Measurements from ENCODE around the gene IGLL5. TPM values are rescaled to one million over a fixed set of nuclear protein-coding genes. Genes with fewer than 3 reads are reported as not detected.

Gene IGLL5
- total RNA-seq, 1 donor from 2014 or later, result not detected

- intact Hi-C loops (cut with DNase I), result no loop called here
- ATAC-seq (ENCODE audit: poor library complexity) (no peak), DNase-seq (no peak)
These were observed 51.3 kb downstream of the IGLL5 start for GRCh38 chr22:22938672-22939587.

GRCh38 chr22:22939588-22940368, 52.2 kb downstream of the IGLL5 start:
- ATAC-seq (ENCODE audit: poor library complexity) (no peak), DNase-seq (no peak)
- intact Hi-C loops (cut with DNase I), result no loop called here

GRCh38 chr22:22940961-22941605, 53.5 kb downstream of the IGLL5 start:
- ATAC-seq (ENCODE audit: poor library complexity) (no peak), DNase-seq (no peak)
- intact Hi-C loops (cut with DNase I), result no loop called here

GRCh38 chr22:22941831-22942510, 54.4 kb downstream of the IGLL5 start:
- no peak for DNase-seq
- no peak for ATAC-seq (ENCODE audit: poor library complexity)
- intact Hi-C loops (cut with DNase I), result no loop called here

DNA sequence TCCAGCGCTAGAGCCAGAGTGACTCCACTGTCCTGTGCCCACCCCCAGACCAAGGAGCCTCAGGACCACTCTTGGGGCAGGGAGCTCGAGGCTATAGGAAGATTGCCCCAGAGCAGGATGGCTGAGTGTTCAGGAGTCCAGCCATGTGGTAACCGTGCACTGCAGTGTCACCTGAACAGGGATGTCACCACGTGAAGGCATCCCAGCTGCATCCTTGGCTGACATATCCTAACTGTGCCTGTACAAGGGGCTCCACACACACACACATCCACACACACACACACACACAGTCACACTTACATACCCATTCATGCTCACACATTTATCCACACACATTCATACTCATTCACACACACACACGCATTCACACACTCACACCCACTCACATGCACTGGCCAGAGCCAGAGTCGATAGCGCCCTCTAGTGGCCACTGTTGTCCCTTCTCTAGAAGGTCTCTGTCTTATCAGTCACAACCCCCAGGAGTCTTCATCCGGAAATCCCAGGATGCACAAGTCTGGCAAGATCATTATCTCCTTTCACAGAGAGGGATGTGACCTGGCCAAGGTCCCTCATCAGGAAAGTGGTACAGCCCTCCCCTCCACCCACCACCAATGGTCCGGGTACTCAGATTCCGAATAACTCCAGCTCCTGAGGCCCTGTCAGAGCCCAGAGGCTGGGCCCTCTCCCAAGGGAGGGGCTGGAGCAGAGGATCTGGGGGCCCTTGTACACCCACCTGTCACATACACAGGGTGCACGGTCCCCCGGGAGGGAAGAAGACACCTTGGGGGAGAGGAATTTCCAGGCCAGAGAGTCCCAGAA, 55.1 kb downstream of the IGLL5 start:
- intact Hi-C loops (cut with DNase I), result no loop called here
- DNase-seq, result no peak
- peak; percentile 51 for ATAC-seq (ENCODE audit: poor library complexity)

DNA sequence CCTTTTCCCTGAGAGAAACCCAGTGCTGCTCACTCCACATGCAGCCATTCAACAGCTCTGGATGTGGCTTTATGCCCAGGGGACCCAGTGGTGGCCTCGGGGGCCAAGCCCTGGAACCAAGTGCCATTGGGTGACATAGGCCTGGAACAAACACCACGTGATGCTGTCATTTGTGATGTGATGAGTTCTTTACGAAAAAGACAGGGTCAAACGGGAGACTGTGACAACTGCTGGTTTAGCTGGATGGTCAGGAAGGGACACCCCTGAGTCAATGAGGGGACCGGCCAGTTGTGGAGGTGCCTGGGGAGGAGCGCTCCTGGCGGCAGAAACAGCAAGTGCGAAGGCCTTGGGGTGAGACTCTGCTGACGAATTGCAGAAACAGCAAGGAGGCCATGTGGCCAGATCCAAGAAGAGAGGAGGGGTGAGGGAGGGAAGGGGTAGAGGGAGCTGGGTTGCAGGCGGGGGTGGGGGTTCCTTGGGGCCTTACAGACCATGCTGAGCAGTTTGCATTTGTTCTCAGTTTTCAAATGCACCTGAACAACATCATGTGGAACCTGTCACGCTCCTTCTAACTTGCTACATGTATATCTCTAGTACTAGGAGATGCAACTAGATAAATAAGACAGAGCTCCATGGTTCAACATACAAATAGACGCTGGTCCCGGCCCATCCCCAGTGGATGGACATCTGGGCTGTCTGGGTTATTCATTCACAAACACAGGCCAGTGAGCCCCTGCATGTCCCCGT, 56.1 kb downstream of the IGLL5 start:
- DNase-seq, result no peak
- ATAC-seq (ENCODE audit: poor library complexity), result no peak
- intact Hi-C loops (cut with DNase I), result no loop called here

DNA sequence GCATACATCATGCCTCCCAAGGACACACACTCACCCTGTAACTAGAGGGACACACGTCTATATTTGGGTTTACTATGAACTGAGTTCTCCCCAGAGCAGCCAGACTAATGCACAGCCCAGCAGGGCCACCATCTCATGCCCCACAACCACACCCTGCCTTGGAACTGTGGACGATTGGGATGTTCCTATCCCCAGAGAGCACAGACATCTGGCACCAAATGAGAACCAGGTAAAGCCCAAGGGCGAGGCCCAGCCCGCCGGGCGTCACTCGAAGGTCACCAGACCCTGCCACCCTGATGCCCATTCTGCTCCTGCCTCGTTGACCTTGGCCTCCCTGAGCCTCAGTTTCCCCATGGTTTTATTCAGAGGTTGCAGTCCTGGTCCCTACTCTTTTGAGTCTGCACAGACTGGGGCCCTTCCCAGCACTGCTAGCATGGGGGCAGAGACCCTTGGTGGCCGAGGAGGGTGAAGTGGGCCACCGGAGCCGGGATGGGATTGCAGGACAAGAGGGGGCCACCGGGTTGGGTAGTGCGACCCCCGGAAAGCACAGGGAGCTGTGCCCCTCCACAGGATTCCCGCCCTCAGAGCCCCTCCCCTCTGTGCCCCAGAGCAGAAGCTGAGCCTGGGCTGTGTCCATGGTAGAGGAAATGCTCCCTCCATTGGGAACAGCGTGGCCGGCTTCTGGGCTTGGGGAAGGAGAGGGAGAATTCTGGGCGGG, 56.8 kb downstream of the IGLL5 start:
- intact Hi-C loops (cut with DNase I), result no loop called here
- ATAC-seq (ENCODE audit: poor library complexity) (no peak), DNase-seq (no peak)

GRCh38 chr22:22945195-22945594, 57.6 kb downstream of the IGLL5 start:
- intact Hi-C loops (cut with DNase I), result no loop called here
- ATAC-seq (ENCODE audit: poor library complexity) (no peak), DNase-seq (no peak)

Small RNA genes lying within 50 kb of the gene (microRNA-seq; reads per million reads assigned to microRNA genes)
- gene MIR5571, result not detected

Other genes starting within 250 kb of the IGLL5 start
- not detected for gene GGTLC2, start 243.2 kb upstream of the IGLL5 start, total RNA-seq
- 3.1 TPM for gene GNAZ, start 182.7 kb downstream of the IGLL5 start, total RNA-seq

Data from Right ventricle myocardium superior (tissue), 1 donor.